Ovary (tissue), 3 donors: ENCODE results near the gene SPSB3.

Source experiments
- CTCF ChIP-seq, 3 donors: fragments of 450-650 bp in 2 of 3; fragments of 200-600 bp in 1 of 3; IDR thresholded peaks; one replicate each; pipeline versions ENCODE4 v1.5.1 to v1.8.0; 2016 to 2022; ENCODE audit warnings: antibody characterized with exemption in 3 of 3, mild to moderate bottlenecking in 1 of 3
- EP300 ChIP-seq: sonication (generic); formaldehyde crosslinking; IDR thresholded peaks from one replicate; pipeline ENCODE4 v1.6.1; 2017; ENCODE audit warnings: antibody characterized with exemption
- POLR2A ChIP-seq: fragments of 450-650 bp; IDR thresholded peaks from one replicate; pipeline ENCODE4 v1.6.1; 2017; ENCODE audit warnings: antibody characterized with exemption, mild to moderate bottlenecking, moderate library complexity
- donor health status: DM: no; HTN: no; CAD: no.

- no peak for TF ChIP-seq POLR2A
- no peak for TF ChIP-seq EP300
- no peak for TF ChIP-seq CTCF (IDR thresholded peaks at IDR 0.05)
Measured at GRCh38 chr16:1791943-1792812, 9.8 kb upstream of the SPSB3 start.
